Erythroblast (primary cell): ENCODE measurements around the gene VPS39.

Source experiments
- GATA1 ChIP-seq: IDR thresholded peaks from 2 replicates; pipeline ENCODE4 v1.6.1; 2011; ENCODE audit warnings: low read depth, mild to moderate bottlenecking, control low read depth, low read length, moderate library complexity
- POLR2A ChIP-seq: IDR thresholded peaks from 2 replicates; pipeline ENCODE4 v1.6.1; 2011; ENCODE audit warnings: mild to moderate bottlenecking, low read length

- TF ChIP-seq POLR2A (no peak), GATA1 (no peak)
Observed at GRCh38 chr15:42175671-42176070, 32.4 kb downstream of the VPS39 start.
